ENCODE measurements around the gene USP3. TPM values are rescaled to one million over a fixed set of nuclear protein-coding genes. Genes with fewer than 3 reads are reported as not detected.
A peak's percentile ranks its signal among the peaks of the same experiment; 100 is the strongest.

Gene USP3
- total and polyA plus RNA-seq, 9 of the 15 experiments (the other 6 are each of a cell fraction or from before 2014, with no cell fraction given), result 17.3 to 54.3 (median 34.8) TPM

GRCh38 chr15:63487076-63487757, 17.2 kb upstream of the USP3 start (continued):
- TF ChIP-seq ATF6 (CRISPR knock-in tag; IDR thresholded peaks at IDR 0.05), result no peak
- TF ChIP-seq ARID3B (CRISPR knock-in tag; IDR thresholded peaks at IDR 0.05; ENCODE audit: borderline replicate concordance), result no peak
- no peak for TF ChIP-seq SNRNP70 (optimal IDR thresholded peaks at IDR 0.05; ENCODE audit: low read depth, low read length)
- no peak for TF ChIP-seq ZNF324 (CRISPR knock-in tag; IDR thresholded peaks at IDR 0.05)
- no peak for TF ChIP-seq IRF2 (CRISPR knock-in tag; IDR thresholded peaks at IDR 0.05)
- peak; percentile 84 to 97 (median 91) for TF ChIP-seq CTCF (IDR thresholded peaks at IDR 0.05 in 2 of 3, conservative IDR thresholded peaks at IDR 0.05 in 1 of 3; ENCODE audit: insufficient read depth in 2 of 3, low read depth in 1 of 3, low read length in 3 of 3)
- TF ChIP-seq THAP7 (CRISPR knock-in tag; IDR thresholded peaks at IDR 0.05), result no peak
- TF ChIP-seq SREBF2 (CRISPR knock-in tag; IDR thresholded peaks at IDR 0.05), result no peak
- no peak for TF ChIP-seq GMEB1 (CRISPR knock-in tag; IDR thresholded peaks at IDR 0.05)
- no peak for TF ChIP-seq GATA2 (CRISPR knock-in tag; IDR thresholded peaks at IDR 0.05)
- no peak for TF ChIP-seq NFIX (CRISPR knock-in tag; IDR thresholded peaks at IDR 0.05; ENCODE audit: low read depth)
- TF ChIP-seq RBM15 (IDR thresholded peaks at IDR 0.05; ENCODE audit: insufficient read depth, low read length), result no peak
- no peak; the same call in 1 of the 2 replicates for TF ChIP-seq MEF2D (tag; conservative IDR thresholded peaks at IDR 0.05; ENCODE audit: low read depth)
- no peak for TF ChIP-seq NELFE (IDR thresholded peaks at IDR 0.05; ENCODE audit: insufficient read depth, insufficient read length)
- no peak for TF ChIP-seq ATF3 (IDR thresholded peaks at IDR 0.05)
- 0 out of 2 replicates have a peak, but pooled peaks have one; percentile 19 for TF ChIP-seq ATF3 (CRISPR knock-in tag; conservative IDR thresholded peaks at IDR 0.05)
- no peak for TF ChIP-seq RBM22 (IDR thresholded peaks at IDR 0.05; ENCODE audit: low read depth, low read length, poor library complexity, severe bottlenecking)
- TF ChIP-seq RBM25 (IDR thresholded peaks at IDR 0.05; ENCODE audit: low read depth, low read length, severe bottlenecking), result no peak

All from K562 (cell line).